ENCODE measurements around the gene KCNH3. TPM values are rescaled to one million over a fixed set of nuclear protein-coding genes. Genes with fewer than 3 reads are reported as not detected.

The KCNH3 gene
- total RNA-seq, 2 donors from 2014 or later: 1.3 to 1.6 TPM

DNA sequence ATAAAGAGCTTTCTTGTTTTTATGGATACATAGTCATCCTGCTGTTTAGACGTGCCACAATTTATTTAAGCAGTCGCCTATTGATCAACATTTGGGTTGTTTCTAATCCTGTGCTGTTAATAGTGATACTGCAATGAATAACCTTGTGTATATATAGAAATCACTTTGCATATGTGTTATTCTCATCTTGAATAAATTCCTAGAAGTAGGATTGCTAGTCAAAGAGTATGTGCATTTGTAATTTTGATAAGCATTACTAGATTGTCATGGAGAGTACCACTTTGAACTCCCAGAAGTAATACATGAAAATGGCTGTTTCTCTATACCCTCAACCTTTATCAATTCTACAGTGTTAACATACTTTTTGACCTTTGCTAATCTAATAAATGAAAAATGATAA is 44.9 kb upstream of the KCNH3 start:
- Histone ChIP-seq H3K36me3 (replicated peaks in 1 of 2; ENCODE audit: insufficient read depth in 1 of 2, low read depth in 2 of 2) (no peaks in the 10 kb centered on the region), H3K4me1 (no peaks in the 10 kb centered on the region), H3K27me3 (no peaks in the 10 kb centered on the region), H3K4me3 (no peak overlapping the region), H3K9me3 (no peaks in the 10 kb centered on the region), H3K27ac (no peak overlapping the region)
- DNase-seq (no peak), ATAC-seq (no peak)
- TF ChIP-seq, protein P1, sequence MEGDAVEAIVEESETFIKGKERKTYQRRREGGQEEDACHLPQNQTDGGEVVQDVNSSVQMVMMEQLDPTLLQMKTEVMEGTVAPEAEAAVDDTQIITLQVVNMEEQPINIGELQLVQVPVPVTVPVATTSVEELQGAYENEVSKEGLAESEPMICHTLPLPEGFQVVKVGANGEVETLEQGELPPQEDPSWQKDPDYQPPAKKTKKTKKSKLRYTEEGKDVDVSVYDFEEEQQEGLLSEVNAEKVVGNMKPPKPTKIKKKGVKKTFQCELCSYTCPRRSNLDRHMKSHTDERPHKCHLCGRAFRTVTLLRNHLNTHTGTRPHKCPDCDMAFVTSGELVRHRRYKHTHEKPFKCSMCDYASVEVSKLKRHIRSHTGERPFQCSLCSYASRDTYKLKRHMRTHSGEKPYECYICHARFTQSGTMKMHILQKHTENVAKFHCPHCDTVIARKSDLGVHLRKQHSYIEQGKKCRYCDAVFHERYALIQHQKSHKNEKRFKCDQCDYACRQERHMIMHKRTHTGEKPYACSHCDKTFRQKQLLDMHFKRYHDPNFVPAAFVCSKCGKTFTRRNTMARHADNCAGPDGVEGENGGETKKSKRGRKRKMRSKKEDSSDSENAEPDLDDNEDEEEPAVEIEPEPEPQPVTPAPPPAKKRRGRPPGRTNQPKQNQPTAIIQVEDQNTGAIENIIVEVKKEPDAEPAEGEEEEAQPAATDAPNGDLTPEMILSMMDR (IDR thresholded peaks at IDR 0.05): no peak
- TF ChIP-seq POLR2A (IDR thresholded peaks at IDR 0.05): no peak
- 93 to 95% methylated on average over 2 of the region's 2 CpGs for WGBS, 2 donors
- intact Hi-C loops (cut with DNase I): no loop called here

DNA sequence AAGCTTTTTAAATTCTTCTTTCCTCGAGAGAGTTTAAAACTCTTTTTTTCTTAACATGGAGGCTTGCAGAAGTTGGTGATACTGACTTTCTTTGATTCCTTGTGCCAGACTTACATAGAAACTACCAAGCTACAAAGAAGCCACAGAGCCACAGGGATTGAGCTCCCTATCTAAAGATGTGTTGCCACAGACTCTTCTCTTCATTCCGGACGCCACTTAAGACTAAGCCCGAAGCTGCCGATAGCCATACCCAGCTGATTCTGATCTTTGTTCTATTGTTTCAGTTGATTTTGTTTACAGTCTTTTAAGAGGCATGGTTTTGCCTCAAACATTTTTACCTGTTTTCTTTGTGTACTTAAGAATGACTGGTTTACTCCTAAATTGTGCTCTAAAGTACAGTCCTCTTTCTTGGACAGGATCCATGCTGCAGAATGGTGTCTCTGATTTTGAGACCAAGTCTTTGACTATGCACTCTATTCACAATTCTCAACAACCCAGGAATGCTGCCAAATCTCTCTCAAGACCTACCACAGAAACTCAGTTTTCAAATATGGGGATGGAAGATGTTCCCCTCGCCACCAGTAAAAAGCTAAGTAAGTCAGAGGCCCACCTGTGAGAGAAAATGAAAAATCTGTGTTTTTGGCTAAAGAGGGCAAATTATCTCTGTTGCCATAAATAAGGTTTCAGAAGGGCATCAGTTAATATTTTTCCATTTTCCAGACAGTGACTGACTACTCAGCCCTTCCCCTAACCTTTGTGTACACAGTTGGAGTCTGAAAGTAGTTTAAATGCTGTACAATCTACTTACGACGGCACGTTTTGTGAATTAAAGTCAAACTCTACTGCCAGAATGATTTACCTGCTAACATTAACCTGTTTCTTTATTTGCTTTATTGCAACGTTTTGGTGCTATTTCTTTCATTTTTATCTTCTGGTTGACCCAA is 42.1 kb upstream of the KCNH3 start:
- no peaks in the 10 kb centered on the region for H3K27me3 ChIP-seq
- ATAC-seq (no peak), DNase-seq (no peak)
- H3K27ac ChIP-seq: no peak overlapping the region
- no peaks in the 10 kb centered on the region for H3K4me1 ChIP-seq
- H3K9me3 ChIP-seq: no peaks in the 10 kb centered on the region
- no peaks in the 10 kb centered on the region for H3K36me3 ChIP-seq (replicated peaks in 1 of 2; ENCODE audit: insufficient read depth in 1 of 2, low read depth in 2 of 2)
- TF ChIP-seq, protein P1 (IDR thresholded peaks at IDR 0.05): no peak
- TF ChIP-seq POLR2A (IDR thresholded peaks at IDR 0.05): no peak
- WGBS, 2 donors: 81 to 84% methylated on average over 10 of the region's 10 CpGs
- intact Hi-C loops (cut with DNase I): no loop called here
- H3K4me3 ChIP-seq: no peak overlapping the region

DNA sequence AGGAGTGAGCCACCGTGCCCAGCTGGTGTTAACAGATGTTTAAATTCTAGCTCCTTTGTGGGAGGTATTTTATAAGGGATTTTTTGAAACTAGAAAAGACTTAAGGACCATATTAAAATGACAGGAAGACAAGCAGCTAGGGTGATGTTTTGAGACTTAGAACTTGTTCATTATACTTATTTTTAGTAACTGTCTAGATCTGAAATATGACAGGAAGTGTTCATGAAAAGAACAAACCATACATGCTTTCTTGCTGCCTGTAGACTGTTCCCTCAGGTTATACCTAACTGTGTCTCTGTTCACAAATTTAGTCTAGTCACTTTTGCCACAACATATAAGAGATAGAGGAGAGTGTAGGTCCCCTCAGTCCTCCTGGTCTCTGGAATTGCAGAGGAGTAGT is 36.9 kb upstream of the KCNH3 start:
- no peak for TF ChIP-seq POLR2A (IDR thresholded peaks at IDR 0.05)
- TF ChIP-seq, protein P1 (IDR thresholded peaks at IDR 0.05): no peak
- intact Hi-C loops (cut with DNase I): loop anchor here (10.0 kb wide), 3 partner anchors 137 to 337 kb away; partner anchors contain the start of genes C1QL4 and SPATS2
- H3K4me3 ChIP-seq: no peak overlapping the region
- H3K36me3 ChIP-seq (replicated peaks in 1 of 2; ENCODE audit: insufficient read depth in 1 of 2, low read depth in 2 of 2): no peaks in the 10 kb centered on the region
- H3K9me3 ChIP-seq: no peaks in the 10 kb centered on the region
- no peak for DNase-seq
- ATAC-seq: no peak
- H3K4me1 ChIP-seq: no peaks in the 10 kb centered on the region
- H3K27me3 ChIP-seq: no peaks in the 10 kb centered on the region
- WGBS, 2 donors: 65 to 70% methylated on average over 1 of the region's 1 CpG
- H3K27ac ChIP-seq: no peak overlapping the region

DNA sequence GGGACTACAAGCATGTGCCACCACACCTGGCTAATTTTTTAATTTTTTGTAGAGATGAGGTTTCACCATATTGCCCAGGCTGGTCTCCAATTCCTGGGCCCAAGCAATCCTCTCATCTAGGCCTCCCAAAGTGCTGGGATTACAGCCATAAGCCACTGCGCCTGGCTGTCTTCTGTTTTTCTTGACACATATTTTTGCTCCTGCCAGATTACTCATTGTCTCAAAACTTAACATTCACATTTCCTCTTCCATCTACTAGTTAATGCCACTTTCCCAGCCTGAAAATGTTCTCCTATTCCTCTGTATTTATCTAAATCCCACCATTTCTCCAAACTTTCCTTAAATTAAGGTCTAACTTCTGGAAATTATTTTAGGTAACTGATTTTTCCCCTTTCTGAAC is 36.2 kb upstream of the KCNH3 start:
- 95 to 100% methylated on average over 1 of the region's 1 CpG for WGBS, 2 donors
- Histone ChIP-seq H3K27me3 (no peaks in the 10 kb centered on the region), H3K4me1 (no peaks in the 10 kb centered on the region), H3K9me3 (no peaks in the 10 kb centered on the region), H3K36me3 (replicated peaks in 1 of 2; ENCODE audit: insufficient read depth in 1 of 2, low read depth in 2 of 2) (no peaks in the 10 kb centered on the region), H3K27ac (no peak overlapping the region), H3K4me3 (no peak overlapping the region)
- ATAC-seq (no peak), DNase-seq (no peak)
- intact Hi-C loops (cut with DNase I): loop anchor here (10.0 kb wide), 3 partner anchors 138 to 338 kb away; partner anchors contain the start of genes C1QL4 and SPATS2
- TF ChIP-seq, protein P1 (IDR thresholded peaks at IDR 0.05): no peak
- no peak for TF ChIP-seq POLR2A (IDR thresholded peaks at IDR 0.05)
